ENCODE measurements around the gene SP9. TPM values are rescaled to one million over a fixed set of nuclear protein-coding genes. Genes with fewer than 3 reads are reported as not detected.
A peak's percentile ranks its signal among the peaks of the same experiment; 100 is the strongest.

SP9 gene
- total and polyA plus RNA-seq, 4 donors: not detected

DNA sequence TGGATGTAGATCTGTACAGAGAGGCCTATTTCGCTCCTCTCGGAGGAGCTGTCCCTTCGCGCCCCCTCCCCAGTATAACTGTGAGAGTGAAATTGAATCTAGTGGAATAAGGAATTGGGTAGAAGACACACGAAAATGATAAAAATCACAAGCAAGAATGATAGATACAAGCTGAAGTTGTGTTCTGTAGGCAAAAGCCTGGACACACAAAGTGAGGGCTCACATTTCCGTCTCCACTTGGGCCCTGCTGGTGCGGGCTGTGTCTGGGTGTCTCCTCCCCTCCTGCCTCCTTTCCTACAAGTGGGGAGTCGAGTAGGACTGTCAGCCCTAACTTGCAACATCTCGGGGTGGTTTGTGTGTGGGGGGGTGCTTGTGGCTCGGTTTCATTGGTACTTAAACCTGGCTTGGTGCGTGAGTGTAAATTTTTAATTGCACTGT is 457 bp upstream of the SP9 start:
- no peaks in the 10 kb centered on the region for H3K36me3 ChIP-seq (ENCODE audit: control insufficient read depth in 4 of 4, insufficient read depth in 4 of 4, low read length in 4 of 4)
- no peak for ATAC-seq (ENCODE audit: insufficient read depth, low FRiP score)
- DNase-seq: peak in 2 of 3 donors; percentile 22 to 42
- WGBS, 2 donors: 9 to 16% methylated on average over 11 of the region's 11 CpGs
- H3K27ac ChIP-seq (ENCODE audit: low read depth in 1 of 2, low read length in 1 of 2): no peak overlapping the region
- H3K9ac ChIP-seq (ENCODE audit: insufficient read depth in 1 of 2, low read length in 2 of 2): no peak overlapping the region
- no peak overlapping the region for H3K4me3 ChIP-seq
- H3K4me1 ChIP-seq (ENCODE audit: control insufficient read depth in 5 of 5, insufficient read depth in 5 of 5, low read length in 5 of 5): peaks cover 0 to 32% (median 5%) of the 10 kb centered on the region in 5 donors
- peaks cover 20 to 89% (median 87%) of the 10 kb centered on the region in 3 donors for H3K27me3 ChIP-seq (ENCODE audit: control insufficient read depth in 3 of 3, insufficient read depth in 3 of 3, low read length in 2 of 3)
- no peak for TF ChIP-seq CTCF (IDR thresholded peaks at IDR 0.05; ENCODE audit: control extremely low read depth, extremely low read depth)
- H3K9me3 ChIP-seq (ENCODE audit: control insufficient read depth in 4 of 4, insufficient read depth in 3 of 4, low read length in 3 of 4): peaks cover 0 to 5% (median 0%) of the 10 kb centered on the region in 4 donors

- no peak overlapping the region for H3K9ac ChIP-seq (ENCODE audit: insufficient read depth in 1 of 2, low read length in 2 of 2)
- H3K27me3 ChIP-seq (ENCODE audit: control insufficient read depth in 3 of 3, insufficient read depth in 3 of 3, low read length in 2 of 3): peaks cover 18 to 86% (median 86%) of the 10 kb centered on the region in 3 donors
- no peaks in the 10 kb centered on the region for H3K36me3 ChIP-seq (ENCODE audit: control insufficient read depth in 4 of 4, insufficient read depth in 4 of 4, low read length in 4 of 4)
- no peak overlapping the region for H3K4me3 ChIP-seq
- TF ChIP-seq CTCF (IDR thresholded peaks at IDR 0.05; ENCODE audit: control extremely low read depth, extremely low read depth): no peak
- peaks cover 0 to 5% (median 0%) of the 10 kb centered on the region in 4 donors for H3K9me3 ChIP-seq (ENCODE audit: control insufficient read depth in 4 of 4, insufficient read depth in 3 of 4, low read length in 3 of 4)
- no peak for ATAC-seq (ENCODE audit: insufficient read depth, low FRiP score)
- WGBS, 2 donors: 3 to 7% methylated on average over 42 to 47 of the region's 47 CpGs
- H3K4me1 ChIP-seq (ENCODE audit: control insufficient read depth in 5 of 5, insufficient read depth in 5 of 5, low read length in 5 of 5): peaks cover 0 to 32% (median 5%) of the 10 kb centered on the region in 5 donors
- no peak overlapping the region for H3K27ac ChIP-seq (ENCODE audit: low read depth in 1 of 2, low read length in 1 of 2)
- DNase-seq: peak in 2 of 3 donors; percentile 30 to 60
Observed at GRCh38 chr2:174335254-174335987, 667 bp downstream of the SP9 start.

GRCh38 chr2:174335988-174336500 is 1.3 kb downstream of the SP9 start:
- Histone ChIP-seq H3K27me3 (ENCODE audit: control insufficient read depth in 3 of 3, insufficient read depth in 3 of 3, low read length in 2 of 3) (peaks cover 24 to 84% (median 83%) of the 10 kb centered on the region in 3 donors), H3K9ac (ENCODE audit: insufficient read depth in 1 of 2, low read length in 2 of 2) (no peak overlapping the region), H3K4me1 (ENCODE audit: control insufficient read depth in 5 of 5, insufficient read depth in 5 of 5, low read length in 5 of 5) (peaks cover 0 to 32% (median 5%) of the 10 kb centered on the region in 5 donors), H3K36me3 (ENCODE audit: control insufficient read depth in 4 of 4, insufficient read depth in 4 of 4, low read length in 4 of 4) (no peaks in the 10 kb centered on the region), H3K9me3 (ENCODE audit: control insufficient read depth in 4 of 4, insufficient read depth in 3 of 4, low read length in 3 of 4) (peaks cover 0 to 5% (median 0%) of the 10 kb centered on the region in 4 donors), H3K4me3 (no peak overlapping the region), H3K27ac (ENCODE audit: low read depth in 1 of 2, low read length in 1 of 2) (no peak overlapping the region)
- TF ChIP-seq CTCF (IDR thresholded peaks at IDR 0.05; ENCODE audit: control extremely low read depth, extremely low read depth): no peak
- ATAC-seq (ENCODE audit: insufficient read depth, low FRiP score): no peak
- 0 to 3% methylated on average over 41 to 54 of the region's 54 CpGs for WGBS, 2 donors
- peak; percentile 40 to 44 (median 41) for DNase-seq

Measured in lung (tissue), 12 donors.